Tibial nerve (tissue), 4 donors: ENCODE measurements around the gene NOS1.

ENCODE experiments used
- EP300 ChIP-seq, 2 donors: sonication (generic); formaldehyde crosslinking; IDR thresholded peaks; one replicate each; pipeline ENCODE4 v1.6.1; 2017; ENCODE audit warnings: antibody characterized with exemption in 2 of 2, mild to moderate bottlenecking in 1 of 2
- POLR2A ChIP-seq, 2 donors: fragments of 450-650 bp; IDR thresholded peaks; one replicate each; pipeline ENCODE4 v1.6.1; 2017; ENCODE audit warnings: antibody characterized with exemption in 2 of 2, mild to moderate bottlenecking in 2 of 2, moderate library complexity in 2 of 2
- TF ChIP-seq, protein P1 (sequence below), 5 experiments: fragments of 200-600 bp in 3 of 5; fragments of 450-650 bp in 2 of 5; sonication (generic) in 3 of 5; IDR thresholded peaks; one replicate each; pipeline ENCODE4 v1.5.1; 2016 to 2019; ENCODE audit warnings: antibody characterized with exemption in 5 of 5, mild to moderate bottlenecking in 3 of 5, moderate library complexity in 2 of 5

DNA sequence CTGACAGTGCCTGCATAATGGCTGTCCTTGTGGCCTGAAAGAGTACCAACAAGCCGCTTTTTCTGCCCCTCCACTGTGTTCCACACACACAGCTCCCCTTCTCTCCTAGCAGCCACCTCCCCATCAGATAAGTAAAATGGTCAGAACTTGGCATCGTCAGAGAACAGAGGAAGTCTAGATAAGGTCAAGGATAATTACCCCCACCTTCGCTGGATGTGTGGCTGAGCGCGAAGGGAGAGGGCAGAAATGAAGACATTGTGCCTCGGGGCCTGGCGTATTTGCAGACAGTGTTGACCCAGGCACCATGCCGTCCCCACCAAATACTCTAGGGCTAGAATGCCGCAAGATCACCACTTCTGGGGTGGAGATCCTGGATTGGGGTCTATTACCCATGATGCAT is 201.8 kb downstream of the NOS1 start:
- TF ChIP-seq POLR2A (IDR thresholded peaks at IDR 0.05) (no peak), EP300 (IDR thresholded peaks at IDR 0.05) (no peak)
- TF ChIP-seq, protein P1, sequence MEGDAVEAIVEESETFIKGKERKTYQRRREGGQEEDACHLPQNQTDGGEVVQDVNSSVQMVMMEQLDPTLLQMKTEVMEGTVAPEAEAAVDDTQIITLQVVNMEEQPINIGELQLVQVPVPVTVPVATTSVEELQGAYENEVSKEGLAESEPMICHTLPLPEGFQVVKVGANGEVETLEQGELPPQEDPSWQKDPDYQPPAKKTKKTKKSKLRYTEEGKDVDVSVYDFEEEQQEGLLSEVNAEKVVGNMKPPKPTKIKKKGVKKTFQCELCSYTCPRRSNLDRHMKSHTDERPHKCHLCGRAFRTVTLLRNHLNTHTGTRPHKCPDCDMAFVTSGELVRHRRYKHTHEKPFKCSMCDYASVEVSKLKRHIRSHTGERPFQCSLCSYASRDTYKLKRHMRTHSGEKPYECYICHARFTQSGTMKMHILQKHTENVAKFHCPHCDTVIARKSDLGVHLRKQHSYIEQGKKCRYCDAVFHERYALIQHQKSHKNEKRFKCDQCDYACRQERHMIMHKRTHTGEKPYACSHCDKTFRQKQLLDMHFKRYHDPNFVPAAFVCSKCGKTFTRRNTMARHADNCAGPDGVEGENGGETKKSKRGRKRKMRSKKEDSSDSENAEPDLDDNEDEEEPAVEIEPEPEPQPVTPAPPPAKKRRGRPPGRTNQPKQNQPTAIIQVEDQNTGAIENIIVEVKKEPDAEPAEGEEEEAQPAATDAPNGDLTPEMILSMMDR (IDR thresholded peaks at IDR 0.05), result no peak
